K562 treated with DMSO at 1 percent for 12 hours (cell line): ENCODE measurements around the gene GTF2E1. TPM values are rescaled to one million over a fixed set of nuclear protein-coding genes. Genes with fewer than 3 reads are reported as not detected.

Source experiments
- total RNA-seq: library from RNA; unstranded; fragments of 300-600 nt; gene quantifications from 2 replicates; pipeline ENCODE4 v1.2.3, GENCODE V29; 2022; ENCODE audit not compliant: insufficient read depth

The GTF2E1 gene
- total RNA-seq = 3.0 and 9.9 TPM in 2 replicates

DNA sequence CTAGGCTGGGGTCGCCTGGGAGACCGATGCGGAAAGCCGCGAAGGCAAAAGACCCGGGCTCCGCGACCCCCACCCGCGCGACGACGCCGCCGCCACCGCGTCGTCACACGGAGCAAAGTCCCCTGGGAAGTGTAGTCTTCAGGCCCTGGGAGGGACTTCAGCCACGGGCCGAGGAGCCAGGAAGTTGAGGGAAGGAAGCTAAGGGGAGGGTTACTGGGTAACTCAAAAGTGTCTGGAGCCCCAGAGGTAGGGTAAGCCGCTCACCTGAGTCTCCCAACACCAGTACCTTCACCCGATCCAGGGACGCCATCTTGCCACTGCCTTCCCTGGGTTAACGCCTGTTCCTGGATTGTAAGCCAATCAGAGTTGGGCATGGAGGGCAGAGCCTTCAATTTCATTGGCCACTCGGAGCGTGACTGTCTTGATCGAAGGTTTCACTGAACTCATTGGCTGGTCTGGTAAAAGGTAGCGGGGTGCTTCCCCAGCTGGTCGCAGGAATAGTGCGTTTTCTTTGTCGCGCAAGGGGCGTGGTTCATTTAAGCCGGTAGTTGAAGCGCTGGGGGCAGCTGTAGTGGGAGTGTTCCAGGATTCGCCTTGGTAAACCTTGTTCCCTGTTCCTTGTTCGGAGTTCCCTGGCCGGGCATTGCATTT, at the start of gene GTF2E1, which contains the start of gene RABL3:
Gene GTF2E1, plus strand, starts transcription at position 547 of the 651 bp plus-strand sequence. CDS start 7,809 bp downstream, outside the sequence.
Gene RABL3, minus strand, starts transcription at position 319 of the 651 bp plus-strand sequence. Its CDS starts 9 bp downstream, at position 310.

Other genes with a start within 250 kb of the GTF2E1 start
- 203 and 205 TPM in 2 replicates for gene NDUFB4, start 146.4 kb upstream of the GTF2E1 start, total RNA-seq
- not detected in 2 replicates for gene HGD, start 60.5 kb upstream of the GTF2E1 start, total RNA-seq
- gene RABL3, start 228 bp upstream of the GTF2E1 start, total RNA-seq = 2.6 and 4.2 TPM in 2 replicates
- 0.07 TPM in 1 of 2 replicates, not detected in the other for gene STXBP5L, start 165.5 kb downstream of the GTF2E1 start, total RNA-seq